Small intestine (tissue), 7 donors: ENCODE data around the gene AOAH. TPM values are rescaled to one million over a fixed set of nuclear protein-coding genes. Genes with fewer than 3 reads are reported as not detected.
"Not testable (repeated sequence)": the region's sequence is repeated elsewhere in the genome, so short reads cannot be mapped to it uniquely, and the experiment has no call there.

ENCODE experiments used
- DNase-seq, 2 donors: peaks; one replicate each; pipeline versions ENCODE4 v3.0.0 to v3.0.0-alpha.2; 2013
- FAIRE-seq: peaks from 2 replicates; lab custom pipeline; 2012; peaks lifted over from hg19 to GRCh38; lab: Jason Lieb, UNC
- H3K27ac ChIP-seq, 3 donors: one replicate each; pipeline ENCODE4 v1.5.1; 2013; ENCODE audit warnings: low read length in 2 of 3, mild to moderate bottlenecking in 2 of 3, control low read depth in 1 of 3, inconsistent platforms in 1 of 3, low read depth in 1 of 3, moderate library complexity in 1 of 3
- H3K27me3 ChIP-seq, 3 donors: one replicate each; pipeline ENCODE4 v1.6.1; 2013; ENCODE audit warnings: low read length in 3 of 3, inconsistent platforms in 1 of 3; ENCODE audit not compliant: control insufficient read depth in 3 of 3, insufficient read depth in 3 of 3
- H3K36me3 ChIP-seq, 3 donors: one replicate each; pipeline ENCODE4 v1.6.1; 2013; ENCODE audit warnings: low read length in 3 of 3, inconsistent platforms in 1 of 3, low read depth in 1 of 3, mild to moderate bottlenecking in 1 of 3, moderate library complexity in 1 of 3; ENCODE audit not compliant: control insufficient read depth in 3 of 3, insufficient read depth in 2 of 3
- H3K4me1 ChIP-seq, 3 donors: one replicate each; pipeline ENCODE4 v1.6.1; 2013; ENCODE audit warnings: low read length in 2 of 3, inconsistent platforms in 1 of 3, low read depth in 1 of 3, mild to moderate bottlenecking in 1 of 3, moderate library complexity in 1 of 3; ENCODE audit not compliant: control insufficient read depth in 3 of 3, insufficient read depth in 2 of 3
- H3K4me3 ChIP-seq, 3 donors: one replicate each; pipeline ENCODE4 v1.5.1; 2013; ENCODE audit warnings: low read length in 3 of 3, control low read depth in 1 of 3, inconsistent platforms in 1 of 3, low read depth in 1 of 3, mild to moderate bottlenecking in 1 of 3, moderate library complexity in 1 of 3
- H3K9me3 ChIP-seq, 2 donors: one replicate each; pipeline ENCODE4 v1.6.1; 2013; ENCODE audit warnings: low read depth in 1 of 2, low read length in 1 of 2; ENCODE audit not compliant: control insufficient read depth in 2 of 2, insufficient read depth in 1 of 2
- WGBS, 3 donors: extraction: QIAGEN DNeasy Blood & Tissue Kit; methylation state at CpG; one replicate each; pipeline ENCODE4 v1.1.7; 2013; 5-methylcytosine and 5-hydroxymethylcytosine counted together
- polyA plus RNA-seq, 4 donors: library from polyadenylated mRNA; stranded (reverse) in 3 of 4; unstranded in 1 of 4; fragments of 200-250 nt in 3 of 4; fragments of 120-200 nt in 1 of 4; gene quantifications; one replicate each; pipeline versions ENCODE4 v1.2.1 to v1.2.3, GENCODE V29; 2013
- donor health status: healthy with polysubstance abuse.
- donor health status: control.
- donor health status: control.
- donor health status: Bipolar disorder and iron deficiency.
- donor health status: healthy.

Gene AOAH
- polyA plus RNA-seq, 4 donors, result 2.9 to 20.4 (median 8.4) TPM

DNA sequence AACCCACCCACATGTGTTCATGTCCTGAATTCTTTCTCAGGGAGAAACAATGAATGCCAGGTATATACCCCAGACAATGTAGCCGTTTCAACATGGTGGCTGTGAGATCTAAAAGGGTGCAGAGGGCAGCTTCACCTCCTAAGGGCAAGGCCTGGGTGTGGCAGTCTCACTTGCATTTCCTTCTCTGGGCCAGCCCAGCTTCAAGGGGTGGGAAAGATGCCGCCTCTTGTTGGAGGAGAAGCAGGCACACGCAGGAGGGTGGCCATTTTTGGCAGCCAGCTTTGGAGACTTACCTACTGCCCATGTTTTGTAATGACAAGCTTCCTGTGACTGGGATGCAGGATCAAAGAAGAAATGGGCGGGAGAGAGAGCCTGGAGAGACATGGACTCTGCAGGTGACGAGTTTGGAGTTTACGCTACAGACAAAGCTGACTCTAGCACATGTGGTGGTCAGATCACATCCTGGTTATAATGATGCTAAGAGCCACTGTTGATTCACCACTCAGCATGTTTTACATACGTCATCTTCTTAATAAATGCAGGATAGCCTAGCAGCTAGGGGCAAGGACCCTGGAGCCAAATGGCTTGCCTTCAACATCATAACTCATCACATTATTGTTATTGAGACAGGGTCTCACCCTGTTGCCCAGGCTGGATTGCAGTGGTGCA, 218.0 kb downstream of the AOAH start:
- no peak overlapping the region for H3K27ac ChIP-seq
- no peaks in the 10 kb centered on the region for H3K36me3 ChIP-seq
- H3K27me3 ChIP-seq, result no peaks in the 10 kb centered on the region
- H3K4me3 ChIP-seq, result no peak overlapping the region
- no peaks in the 10 kb centered on the region for H3K4me1 ChIP-seq
- FAIRE-seq (no peak), DNase-seq (no peak)
- WGBS, 3 donors, result 86 to 93% (median 89%) methylated on average over 7 of the region's 7 CpGs
- peaks cover 0 to 6% of the 10 kb centered on the region in 2 donors for H3K9me3 ChIP-seq

DNA sequence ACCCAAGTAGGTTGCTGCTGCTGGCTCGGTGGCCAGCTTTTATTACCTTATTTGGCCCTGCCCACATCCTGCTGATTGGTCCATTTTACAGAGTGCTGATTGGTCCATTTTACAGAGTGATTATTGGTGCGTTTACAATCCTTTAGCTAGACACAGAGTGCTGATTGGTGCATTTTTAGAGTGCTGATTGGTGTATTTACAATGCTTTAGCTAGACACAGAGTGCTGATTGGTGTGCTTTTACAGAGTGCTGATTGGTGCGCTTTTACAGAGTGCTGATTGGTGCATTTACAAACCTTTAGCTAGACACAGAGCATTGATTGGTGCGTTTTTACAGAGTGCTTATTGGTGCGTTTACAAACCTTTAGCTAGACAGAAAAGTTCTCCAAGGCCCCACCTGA, 219.7 kb downstream of the AOAH start:
- not testable (repeated sequence) for H3K27ac ChIP-seq, H3K27me3 ChIP-seq, H3K36me3 ChIP-seq, H3K4me1 ChIP-seq, H3K9me3 ChIP-seq, FAIRE-seq, H3K4me3 ChIP-seq, DNase-seq
- WGBS, 3 donors, result 86 to 93% (median 93%) methylated on average over 5 of the region's 5 CpGs

GRCh38 chr7:36504216-36504615, 220.1 kb downstream of the AOAH start:
- 92 to 97% (median 96%) methylated on average over 17 of the region's 17 CpGs for WGBS, 3 donors
- not testable (repeated sequence) for H3K9me3 ChIP-seq, H3K27me3 ChIP-seq, H3K4me3 ChIP-seq, H3K4me1 ChIP-seq, H3K27ac ChIP-seq, DNase-seq, FAIRE-seq, H3K36me3 ChIP-seq

GRCh38 chr7:36497775-36498174, 226.5 kb downstream of the AOAH start:
- WGBS, 3 donors, result 12 to 46% (median 24%) methylated on average over 4 of the region's 4 CpGs
- Histone ChIP-seq H3K9me3 (no peaks in the 10 kb centered on the region), H3K27me3 (no peaks in the 10 kb centered on the region), H3K4me1 (no peaks in the 10 kb centered on the region), H3K27ac (no peak overlapping the region), H3K36me3 (no peaks in the 10 kb centered on the region), H3K4me3 (no peak overlapping the region)
- FAIRE-seq (no peak), DNase-seq (no peak)

- H3K27me3 ChIP-seq, H3K4me1 ChIP-seq, H3K9me3 ChIP-seq, H3K27ac ChIP-seq, DNase-seq, FAIRE-seq, H3K4me3 ChIP-seq, H3K36me3 ChIP-seq: not testable (repeated sequence)
- WGBS, 3 donors, result 85 to 88% (median 86%) methylated on average over 6 of the region's 6 CpGs
These were observed 227.1 kb downstream of the AOAH start for GRCh38 chr7:36497176-36497575.

DNA sequence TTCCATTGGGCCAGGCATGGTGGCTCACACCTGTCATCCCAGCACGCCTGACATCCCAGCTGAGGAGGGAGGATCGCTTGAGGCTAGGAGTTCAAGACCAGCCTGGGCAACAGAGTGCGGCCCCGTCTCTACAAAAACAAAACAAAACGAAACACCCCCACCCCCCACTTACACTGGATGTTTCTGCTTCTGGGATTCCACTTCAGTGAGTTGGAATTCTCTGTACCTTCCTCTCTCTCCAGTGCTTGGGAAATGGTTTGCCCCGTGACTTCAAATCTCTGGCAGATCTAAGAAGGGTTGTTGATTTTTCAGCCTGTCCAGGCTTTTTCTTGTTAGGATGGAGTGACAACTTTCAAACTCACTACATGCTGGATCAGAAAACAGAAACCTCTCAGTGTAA, 227.7 kb downstream of the AOAH start:
- H3K27me3 ChIP-seq, result no peaks in the 10 kb centered on the region
- no peaks in the 10 kb centered on the region for H3K9me3 ChIP-seq
- H3K4me3 ChIP-seq, result no peak overlapping the region
- FAIRE-seq, result no peak
- no peaks in the 10 kb centered on the region for H3K4me1 ChIP-seq
- no peak overlapping the region for H3K27ac ChIP-seq
- DNase-seq, result no peak
- 89 to 94% (median 90%) methylated on average over 6 of the region's 6 CpGs for WGBS, 3 donors
- H3K36me3 ChIP-seq, result no peaks in the 10 kb centered on the region

DNA sequence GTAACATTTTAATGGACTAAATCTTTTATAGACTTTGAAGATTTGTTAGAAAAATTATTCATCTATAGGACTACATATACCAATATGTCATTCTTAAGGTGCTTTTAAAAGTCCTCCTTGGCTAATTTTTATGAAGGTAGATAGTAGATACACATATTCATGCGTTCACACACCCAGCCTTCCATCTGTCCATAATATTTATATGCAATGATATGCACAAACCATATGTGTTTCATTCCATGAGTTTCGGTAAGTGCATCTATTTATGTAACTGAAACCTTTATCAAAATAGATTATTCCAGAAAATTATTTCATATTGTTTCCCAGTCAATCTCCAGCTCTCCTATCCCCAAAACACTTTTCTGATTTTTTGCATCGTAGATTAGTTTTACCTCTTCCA, 233.0 kb downstream of the AOAH start:
- DNase-seq (no peak), FAIRE-seq (no peak)
- Histone ChIP-seq H3K9me3 (no peaks in the 10 kb centered on the region), H3K4me3 (no peak overlapping the region), H3K4me1 (no peaks in the 10 kb centered on the region), H3K27me3 (no peaks in the 10 kb centered on the region), H3K27ac (no peak overlapping the region), H3K36me3 (no peaks in the 10 kb centered on the region)
- WGBS, 3 donors, result 83 to 91% (median 89%) methylated on average over 3 of the region's 3 CpGs

DNA sequence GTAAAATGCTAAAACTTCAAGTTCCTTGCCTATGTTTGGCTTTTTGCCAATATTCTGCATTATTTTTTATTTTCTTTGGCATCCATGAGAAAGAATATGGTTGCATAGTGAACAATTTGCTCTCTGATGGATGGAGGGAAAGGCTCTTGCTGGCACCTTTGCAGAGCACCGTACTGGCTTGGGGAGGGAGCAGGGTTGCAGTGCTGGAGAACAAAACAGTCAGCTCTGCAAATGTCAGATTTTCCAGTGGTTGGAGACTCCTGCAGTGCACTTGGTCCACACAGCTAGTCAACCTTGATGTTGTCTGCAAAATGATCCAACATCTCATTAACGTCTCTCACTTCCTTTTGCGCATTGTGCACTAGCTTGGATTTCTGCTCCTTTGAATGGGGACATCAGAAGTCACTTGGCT, 233.9 kb downstream of the AOAH start:
- FAIRE-seq (no peak), DNase-seq (no peak)
- Histone ChIP-seq H3K4me1 (no peaks in the 10 kb centered on the region), H3K4me3 (no peak overlapping the region), H3K27me3 (no peaks in the 10 kb centered on the region), H3K9me3 (no peaks in the 10 kb centered on the region), H3K36me3 (no peaks in the 10 kb centered on the region), H3K27ac (no peak overlapping the region)
- WGBS, 3 donors, result 71 to 86% (median 84%) methylated on average over 3 of the region's 3 CpGs

GRCh38 chr7:36488672-36489071, 235.6 kb downstream of the AOAH start:
- not testable (repeated sequence) for H3K27me3 ChIP-seq, H3K27ac ChIP-seq, H3K4me3 ChIP-seq, H3K9me3 ChIP-seq, FAIRE-seq, H3K4me1 ChIP-seq, DNase-seq, H3K36me3 ChIP-seq
- 92 to 93% (median 93%) methylated on average over 5 of the region's 5 CpGs for WGBS, 3 donors
